ENCODE data around the gene GLIS1. TPM values are rescaled to one million over a fixed set of nuclear protein-coding genes. Genes with fewer than 3 reads are reported as not detected.

The GLIS1 gene
- total and polyA plus RNA-seq, 2 donors, result 0.05 to 0.59 TPM

- no peak overlapping the region for H3K27ac ChIP-seq (ENCODE audit: low read depth in 1 of 2, low read length in 1 of 2)
- H3K9me3 ChIP-seq (ENCODE audit: control insufficient read depth in 2 of 2, insufficient read depth in 1 of 2, low read length in 1 of 2), result no peaks in the 10 kb centered on the region
- H3K36me3 ChIP-seq (ENCODE audit: control insufficient read depth in 2 of 2, insufficient read depth in 2 of 2, low read length in 1 of 2), result no peaks in the 10 kb centered on the region
- H3K27me3 ChIP-seq (ENCODE audit: control insufficient read depth in 2 of 2, insufficient read depth in 1 of 2, low read length in 1 of 2), result no peaks in the 10 kb centered on the region
- H3K4me3 ChIP-seq (ENCODE audit: low read length in 2 of 2), result no peak overlapping the region
- no peaks in the 10 kb centered on the region for H3K4me1 ChIP-seq (ENCODE audit: control insufficient read depth in 2 of 2, insufficient read depth in 2 of 2, low read length in 2 of 2)
- WGBS, result 97% methylated on average over 17 of the region's 17 CpGs
- DNase-seq (ENCODE audit: low read depth in 6 of 9, low spot score in 9 of 9), result no peak
These were observed 190.9 kb downstream of the GLIS1 start for GRCh38 chr1:53548031-53548491.

- no peaks in the 10 kb centered on the region for H3K9me3 ChIP-seq (ENCODE audit: control insufficient read depth in 2 of 2, insufficient read depth in 1 of 2, low read length in 1 of 2)
- WGBS, result 94% methylated on average over 10 of the region's 10 CpGs
- no peak for DNase-seq (ENCODE audit: low read depth in 6 of 9, low spot score in 9 of 9)
- no peak overlapping the region for H3K4me3 ChIP-seq (ENCODE audit: low read length in 2 of 2)
- no peaks in the 10 kb centered on the region for H3K4me1 ChIP-seq (ENCODE audit: control insufficient read depth in 2 of 2, insufficient read depth in 2 of 2, low read length in 2 of 2)
- no peak overlapping the region for H3K27ac ChIP-seq (ENCODE audit: low read depth in 1 of 2, low read length in 1 of 2)
- H3K27me3 ChIP-seq (ENCODE audit: control insufficient read depth in 2 of 2, insufficient read depth in 1 of 2, low read length in 1 of 2), result no peaks in the 10 kb centered on the region
- H3K36me3 ChIP-seq (ENCODE audit: control insufficient read depth in 2 of 2, insufficient read depth in 2 of 2, low read length in 1 of 2), result no peaks in the 10 kb centered on the region
These were observed 191.7 kb downstream of the GLIS1 start for GRCh38 chr1:53547231-53547790.

DNA sequence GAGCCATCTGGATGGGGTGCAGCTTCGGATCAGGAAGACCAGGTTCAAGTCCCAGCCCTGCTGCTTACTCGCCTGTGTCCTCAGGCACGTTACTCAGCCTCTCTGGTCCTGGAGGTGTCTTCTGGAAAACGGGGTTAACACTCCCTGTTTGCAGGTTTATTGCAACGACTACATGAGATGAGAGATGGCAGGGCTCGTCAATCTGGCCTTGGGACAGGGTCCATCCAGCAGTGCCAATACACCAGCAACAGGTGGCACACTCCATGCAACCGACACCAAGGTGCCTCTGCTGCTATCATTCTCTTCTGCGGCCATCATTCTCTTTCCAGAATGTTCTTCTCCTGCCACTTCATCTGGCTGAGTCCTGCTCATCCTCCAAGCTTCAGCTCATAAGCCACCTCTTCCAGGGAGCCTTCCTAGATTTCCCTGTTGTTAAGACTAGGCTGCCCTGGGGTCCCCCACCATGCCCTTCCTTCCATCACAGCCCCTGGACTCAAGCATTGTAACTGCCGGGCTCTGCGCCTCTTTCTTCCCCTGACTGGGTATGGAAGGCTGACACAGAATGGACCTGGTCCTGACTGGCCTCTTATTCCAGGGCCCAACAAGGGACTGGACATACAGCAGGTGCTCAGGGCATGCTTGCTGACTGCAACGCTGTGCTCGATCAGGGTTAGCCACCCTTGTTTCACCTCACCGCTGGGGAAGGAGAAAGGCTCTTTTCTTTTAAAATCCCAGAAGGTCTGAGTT, 192.4 kb downstream of the GLIS1 start:
- H3K27me3 ChIP-seq (ENCODE audit: control insufficient read depth in 2 of 2, insufficient read depth in 1 of 2, low read length in 1 of 2), result no peaks in the 10 kb centered on the region
- H3K36me3 ChIP-seq (ENCODE audit: control insufficient read depth in 2 of 2, insufficient read depth in 2 of 2, low read length in 1 of 2), result no peaks in the 10 kb centered on the region
- WGBS, result 92% methylated on average over 13 of the region's 13 CpGs
- no peak overlapping the region for H3K4me3 ChIP-seq (ENCODE audit: low read length in 2 of 2)
- H3K27ac ChIP-seq (ENCODE audit: low read depth in 1 of 2, low read length in 1 of 2), result no peak overlapping the region
- no peak for DNase-seq (ENCODE audit: low read depth in 6 of 9, low spot score in 9 of 9)
- peaks cover 0 to 3% of the 10 kb centered on the region in 2 donors for H3K4me1 ChIP-seq (ENCODE audit: control insufficient read depth in 2 of 2, insufficient read depth in 2 of 2, low read length in 2 of 2)
- no peaks in the 10 kb centered on the region for H3K9me3 ChIP-seq (ENCODE audit: control insufficient read depth in 2 of 2, insufficient read depth in 1 of 2, low read length in 1 of 2)

DNA sequence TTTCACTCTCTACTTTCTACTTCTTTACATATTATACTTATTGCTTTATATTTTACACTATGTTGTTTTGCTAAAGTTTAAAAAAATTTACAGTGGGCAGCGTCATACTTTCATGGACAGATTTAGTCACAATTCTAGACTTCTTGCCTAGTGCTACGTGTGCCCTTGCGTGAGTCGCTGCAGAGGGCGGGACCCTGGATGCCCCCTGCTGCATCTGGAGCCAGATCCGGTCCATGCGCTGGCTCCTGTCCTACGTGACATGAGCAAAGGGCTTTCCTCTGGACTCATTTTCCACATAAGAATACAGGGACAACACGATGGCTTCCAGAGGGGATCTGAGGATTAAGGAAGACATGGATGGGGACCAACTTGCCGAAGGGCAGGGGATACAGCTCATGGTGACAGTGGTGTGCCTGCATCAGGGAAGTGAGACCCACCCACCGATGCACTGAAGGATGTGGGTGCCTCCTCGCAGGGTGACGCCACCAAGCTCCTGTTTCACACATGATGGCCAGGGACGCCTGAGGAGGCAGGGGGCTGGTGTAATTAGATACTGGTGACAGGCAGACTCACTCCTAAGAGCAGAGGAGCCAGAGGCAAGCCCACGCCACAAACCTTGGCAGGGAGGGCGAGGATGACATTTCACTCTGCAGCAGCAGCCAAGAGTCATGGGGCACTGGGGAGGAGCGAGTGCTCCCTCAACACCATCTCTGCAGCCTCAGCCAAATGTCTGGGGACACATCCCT, 193.1 kb downstream of the GLIS1 start:
- H3K27ac ChIP-seq (ENCODE audit: low read depth in 1 of 2, low read length in 1 of 2), result no peak overlapping the region
- H3K27me3 ChIP-seq (ENCODE audit: control insufficient read depth in 2 of 2, insufficient read depth in 1 of 2, low read length in 1 of 2), result no peaks in the 10 kb centered on the region
- no peak for DNase-seq (ENCODE audit: low read depth in 6 of 9, low spot score in 9 of 9)
- H3K4me3 ChIP-seq (ENCODE audit: low read length in 2 of 2), result no peak overlapping the region
- H3K9me3 ChIP-seq (ENCODE audit: control insufficient read depth in 2 of 2, insufficient read depth in 1 of 2, low read length in 1 of 2), result no peaks in the 10 kb centered on the region
- WGBS, result 93% methylated on average over 17 of the region's 17 CpGs
- H3K36me3 ChIP-seq (ENCODE audit: control insufficient read depth in 2 of 2, insufficient read depth in 2 of 2, low read length in 1 of 2), result no peaks in the 10 kb centered on the region
- H3K4me1 ChIP-seq (ENCODE audit: control insufficient read depth in 2 of 2, insufficient read depth in 2 of 2, low read length in 2 of 2), result peaks cover 0 to 3% of the 10 kb centered on the region in 2 donors

GRCh38 chr1:53544728-53545515, 194.0 kb downstream of the GLIS1 start:
- no peak overlapping the region for H3K27ac ChIP-seq (ENCODE audit: low read depth in 1 of 2, low read length in 1 of 2)
- 93% methylated on average over 6 of the region's 6 CpGs for WGBS
- DNase-seq (ENCODE audit: low read depth in 6 of 9, low spot score in 9 of 9), result no peak

DNA sequence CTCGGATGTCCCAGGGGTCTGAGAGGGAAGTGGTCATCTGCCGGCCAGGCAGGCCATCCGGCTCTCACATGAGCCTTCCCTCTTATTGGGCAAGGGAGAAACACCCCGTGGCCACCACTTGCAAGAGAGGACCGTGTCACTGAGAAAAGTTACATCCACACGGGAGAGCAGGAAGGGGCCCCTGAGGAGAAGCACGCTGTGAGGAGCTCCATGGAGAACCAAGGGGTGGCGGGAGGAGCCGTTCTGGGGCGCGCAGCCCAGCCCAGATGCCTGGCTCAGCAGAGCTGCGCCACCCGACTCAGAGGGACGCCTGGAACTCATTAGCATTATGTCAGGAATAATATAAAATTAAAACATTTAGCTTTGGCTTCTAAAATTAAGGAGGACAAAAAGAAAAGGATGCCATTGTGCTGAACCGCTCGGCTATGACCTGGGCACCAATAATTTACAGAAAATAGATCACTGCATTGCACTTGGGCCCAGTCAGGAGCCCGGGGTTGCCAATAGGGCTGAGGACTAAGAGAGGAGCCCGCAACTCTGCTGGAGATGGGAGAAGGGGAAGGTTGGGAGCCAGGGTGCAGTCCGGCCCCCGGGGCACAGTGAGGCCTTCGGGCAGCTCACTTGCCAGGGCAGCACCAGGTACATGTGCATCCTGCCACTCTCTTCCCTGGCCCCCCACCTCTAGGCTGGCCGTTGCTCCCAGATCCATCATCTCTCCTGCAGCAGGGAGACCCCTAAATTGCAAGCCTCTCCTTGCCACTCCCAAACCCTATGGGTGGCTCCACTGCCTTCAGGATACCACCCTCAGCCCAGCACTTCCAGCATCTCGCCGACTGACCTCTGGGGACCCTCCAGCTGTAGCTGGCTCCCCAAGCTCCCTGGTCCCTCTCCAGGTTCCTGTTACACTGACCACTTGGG, 194.9 kb downstream of the GLIS1 start:
- no peaks in the 10 kb centered on the region for H3K36me3 ChIP-seq (ENCODE audit: control insufficient read depth in 2 of 2, insufficient read depth in 2 of 2, low read length in 1 of 2)
- H3K27ac ChIP-seq (ENCODE audit: low read depth in 1 of 2, low read length in 1 of 2), result no peak overlapping the region
- H3K4me3 ChIP-seq (ENCODE audit: low read length in 2 of 2), result no peak overlapping the region
- H3K9me3 ChIP-seq (ENCODE audit: control insufficient read depth in 2 of 2, insufficient read depth in 1 of 2, low read length in 1 of 2), result no peaks in the 10 kb centered on the region
- 95% methylated on average over 24 of the region's 24 CpGs for WGBS
- H3K4me1 ChIP-seq (ENCODE audit: control insufficient read depth in 2 of 2, insufficient read depth in 2 of 2, low read length in 2 of 2), result peaks cover 0 to 3% of the 10 kb centered on the region in 2 donors
- H3K27me3 ChIP-seq (ENCODE audit: control insufficient read depth in 2 of 2, insufficient read depth in 1 of 2, low read length in 1 of 2), result no peaks in the 10 kb centered on the region
- no peak for DNase-seq (ENCODE audit: low read depth in 6 of 9, low spot score in 9 of 9)

More at GRCh38 chr1:53544728-53545515, 194.0 kb downstream of the GLIS1 start:
- Histone ChIP-seq H3K9me3 (ENCODE audit: control insufficient read depth in 2 of 2, insufficient read depth in 1 of 2, low read length in 1 of 2) (no peaks in the 10 kb centered on the region), H3K36me3 (ENCODE audit: control insufficient read depth in 2 of 2, insufficient read depth in 2 of 2, low read length in 1 of 2) (no peaks in the 10 kb centered on the region), H3K4me1 (ENCODE audit: control insufficient read depth in 2 of 2, insufficient read depth in 2 of 2, low read length in 2 of 2) (peaks cover 0 to 3% of the 10 kb centered on the region in 2 donors), H3K4me3 (ENCODE audit: low read length in 2 of 2) (no peak overlapping the region), H3K27me3 (ENCODE audit: control insufficient read depth in 2 of 2, insufficient read depth in 1 of 2, low read length in 1 of 2) (no peaks in the 10 kb centered on the region)

DNA sequence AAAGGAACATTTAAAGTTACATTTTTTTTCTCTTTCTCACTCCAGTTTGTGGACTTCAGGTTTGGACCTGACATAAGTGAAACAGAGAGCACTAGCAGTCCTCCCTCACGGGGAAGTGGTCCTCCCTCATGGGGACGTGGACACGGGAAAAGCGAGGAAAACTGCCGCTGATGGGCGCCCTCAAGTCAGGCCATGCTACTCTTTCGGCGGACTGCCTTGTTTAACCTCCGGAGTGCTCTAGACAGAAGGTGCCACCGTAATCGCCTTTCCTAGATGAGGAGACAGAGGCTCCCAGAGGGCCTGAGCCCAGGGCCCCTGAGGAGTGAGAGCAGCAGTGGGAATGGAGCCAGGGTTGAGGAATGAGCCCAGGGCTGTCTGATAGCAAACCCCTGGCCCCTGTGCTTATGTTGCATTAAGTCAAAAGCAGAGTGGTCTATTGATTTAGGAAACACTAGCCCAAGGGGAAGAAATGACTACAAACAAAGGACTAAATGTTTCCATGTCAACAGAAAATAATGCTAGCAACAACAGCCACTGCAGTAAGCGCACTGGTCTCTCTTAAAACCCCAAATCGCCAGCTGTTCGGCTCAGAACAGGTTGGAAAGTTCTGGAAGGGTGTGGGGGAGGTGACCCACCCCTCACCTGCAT, 195.7 kb downstream of the GLIS1 start:
- Histone ChIP-seq H3K36me3 (ENCODE audit: control insufficient read depth in 2 of 2, insufficient read depth in 2 of 2, low read length in 1 of 2) (no peaks in the 10 kb centered on the region), H3K27me3 (ENCODE audit: control insufficient read depth in 2 of 2, insufficient read depth in 1 of 2, low read length in 1 of 2) (no peaks in the 10 kb centered on the region), H3K27ac (ENCODE audit: low read depth in 1 of 2, low read length in 1 of 2) (no peak overlapping the region), H3K9me3 (ENCODE audit: control insufficient read depth in 2 of 2, insufficient read depth in 1 of 2, low read length in 1 of 2) (no peaks in the 10 kb centered on the region), H3K4me1 (ENCODE audit: control insufficient read depth in 2 of 2, insufficient read depth in 2 of 2, low read length in 2 of 2) (peaks cover 0 to 3% of the 10 kb centered on the region in 2 donors), H3K4me3 (ENCODE audit: low read length in 2 of 2) (no peak overlapping the region)
- no peak for DNase-seq (ENCODE audit: low read depth in 6 of 9, low spot score in 9 of 9)
- WGBS, result 96% methylated on average over 14 of the region's 14 CpGs

DNA sequence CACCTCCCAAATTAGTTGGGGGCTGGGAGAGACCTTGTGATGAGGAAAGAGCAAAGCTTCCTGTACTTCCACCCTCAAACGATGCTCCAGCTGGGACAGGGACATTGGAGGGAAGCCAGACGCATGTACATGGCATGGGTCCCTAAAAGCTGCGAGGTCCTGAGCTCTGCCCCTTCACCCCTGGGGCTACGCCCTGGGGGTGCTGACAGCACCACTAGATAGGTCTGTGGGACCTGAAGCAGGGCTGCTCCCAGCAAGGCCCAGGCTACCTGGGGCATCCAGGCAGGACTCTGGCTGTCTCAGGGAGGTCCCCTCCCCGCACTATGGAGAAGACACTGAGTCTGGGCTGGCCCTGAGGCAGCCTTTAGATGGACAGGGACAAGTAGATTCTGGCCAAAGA, 196.4 kb downstream of the GLIS1 start:
- 81% methylated on average over 5 of the region's 5 CpGs for WGBS
- H3K36me3 ChIP-seq (ENCODE audit: control insufficient read depth in 2 of 2, insufficient read depth in 2 of 2, low read length in 1 of 2), result no peaks in the 10 kb centered on the region
- no peaks in the 10 kb centered on the region for H3K27me3 ChIP-seq (ENCODE audit: control insufficient read depth in 2 of 2, insufficient read depth in 1 of 2, low read length in 1 of 2)
- peaks cover 0 to 3% of the 10 kb centered on the region in 2 donors for H3K4me1 ChIP-seq (ENCODE audit: control insufficient read depth in 2 of 2, insufficient read depth in 2 of 2, low read length in 2 of 2)
- no peak overlapping the region for H3K4me3 ChIP-seq (ENCODE audit: low read length in 2 of 2)
- H3K27ac ChIP-seq (ENCODE audit: low read depth in 1 of 2, low read length in 1 of 2), result no peak overlapping the region
- no peak for DNase-seq (ENCODE audit: low read depth in 6 of 9, low spot score in 9 of 9)
- H3K9me3 ChIP-seq (ENCODE audit: control insufficient read depth in 2 of 2, insufficient read depth in 1 of 2, low read length in 1 of 2), result no peaks in the 10 kb centered on the region
